HG03095 (cell line): Measurements from ENCODE around the gene KASH5.
"Not testable (repeated sequence)": the region's sequence is repeated elsewhere in the genome, so short reads cannot be mapped to it uniquely, and the experiment has no call there.

ENCODE experiments used
- ATAC-seq: cut with Tn5 transposase; IDR thresholded peaks from one replicate; pipeline ENCODE4 v1.9.1; 2021; ENCODE audit warnings: moderate library complexity; ENCODE audit not compliant: unreplicated experiment

KASH5 gene

DNA sequence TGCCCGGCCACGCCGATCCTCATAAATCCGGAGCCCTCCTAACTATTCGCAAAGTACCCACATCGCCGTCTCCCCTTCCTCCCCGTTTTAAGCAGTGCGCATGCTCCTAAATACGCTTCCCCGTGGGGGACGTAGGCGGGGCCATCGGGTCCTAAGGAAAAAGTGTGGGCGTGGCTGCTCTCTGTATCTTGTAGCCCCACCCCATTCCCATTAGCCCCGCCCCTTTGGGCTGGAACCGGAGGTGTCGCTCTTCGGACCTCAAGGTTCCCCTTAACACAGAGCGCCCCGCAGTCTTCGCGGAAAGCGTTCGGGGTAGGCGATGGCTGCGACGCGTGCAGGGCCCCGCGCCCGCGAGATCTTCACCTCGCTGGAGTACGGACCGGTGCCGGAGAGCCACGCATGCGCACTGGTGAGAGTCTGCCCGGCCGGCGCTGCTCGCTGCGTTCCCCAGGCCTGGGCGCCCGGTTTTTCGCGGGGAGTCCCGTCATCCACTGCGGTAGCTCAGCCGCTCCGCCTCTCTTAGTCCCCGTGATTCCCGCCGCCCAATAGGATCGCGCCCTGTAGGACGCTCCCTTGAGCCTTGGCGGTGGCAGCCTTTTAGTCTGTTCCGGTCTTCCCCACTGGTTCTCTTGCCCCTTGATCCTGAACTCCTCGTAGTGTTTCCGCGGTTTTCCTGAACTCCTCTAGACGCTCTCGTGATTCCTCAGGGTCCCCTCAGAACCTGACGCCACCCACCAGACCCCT is 65.1 kb downstream of the KASH5 start, which contains the start of gene ALDH16A1:
Gene ALDH16A1 (plus strand): TSS at position 213 of the 744 bp plus-strand sequence. CDS start 107 bp downstream, at position 320.
- peak; percentile 77 for ATAC-seq

DNA sequence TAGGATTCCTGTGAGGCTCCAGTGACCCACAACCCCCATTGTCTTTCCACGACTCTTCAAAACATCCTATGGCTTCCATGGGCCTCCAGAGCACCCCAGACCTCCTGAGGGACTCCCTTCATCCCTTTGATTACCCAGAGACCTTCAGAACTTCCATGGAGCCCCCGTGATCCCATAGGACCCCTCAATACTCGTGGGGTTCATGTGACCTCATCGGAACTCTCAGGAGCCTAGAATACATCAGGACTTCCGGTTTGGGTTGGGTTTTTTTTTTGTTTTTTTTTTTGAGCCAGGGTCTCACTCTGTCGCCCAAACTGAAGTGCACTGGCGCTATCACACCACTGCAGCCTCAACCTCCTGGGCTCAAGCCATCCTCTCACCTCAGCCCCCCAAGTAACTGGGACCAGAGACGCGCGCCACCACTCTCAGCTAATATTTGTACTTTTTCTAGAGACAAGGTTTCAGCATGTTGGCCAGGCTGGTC is 65.8 kb downstream of the KASH5 start:
- no peak for ATAC-seq

DNA sequence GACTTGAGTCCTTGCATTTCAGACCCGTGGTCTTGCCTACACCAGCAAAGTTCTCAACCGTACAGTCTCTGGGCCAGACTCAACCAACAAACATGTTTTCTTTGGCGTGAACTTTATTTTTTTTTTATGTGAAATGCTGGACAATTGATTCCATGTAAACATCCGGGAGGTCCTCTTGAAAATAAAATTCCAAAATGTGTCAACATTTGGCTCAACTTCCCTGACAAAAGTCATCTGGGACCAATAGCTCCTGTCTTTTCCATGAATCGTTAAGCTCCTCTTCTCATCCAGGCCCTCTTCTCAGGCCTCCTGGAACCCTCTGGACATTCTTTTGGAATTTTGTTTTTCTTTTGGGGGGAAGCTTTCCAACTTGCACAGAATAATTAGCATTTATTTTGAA is 67.7 kb downstream of the KASH5 start:
- ATAC-seq: no peak

DNA sequence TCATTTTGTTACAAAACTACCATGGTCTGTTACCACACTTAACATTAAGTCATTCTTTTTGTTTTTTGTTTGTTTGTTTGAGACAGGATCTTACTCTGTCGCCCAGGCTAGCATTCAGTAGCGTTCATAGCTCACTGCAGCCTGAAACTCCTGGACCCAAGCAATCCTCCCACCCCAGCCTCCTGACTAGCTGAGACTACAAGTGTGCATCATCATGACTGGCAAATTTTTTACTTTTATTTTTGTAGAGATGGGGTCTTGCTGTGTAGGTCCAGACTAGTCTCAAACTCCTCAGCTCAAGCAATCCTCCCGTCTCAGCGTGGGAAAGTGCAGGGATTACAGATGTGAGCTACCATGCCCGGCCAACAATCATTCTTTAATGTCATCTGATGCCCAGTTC is 68.3 kb downstream of the KASH5 start:
- no peak for ATAC-seq

DNA sequence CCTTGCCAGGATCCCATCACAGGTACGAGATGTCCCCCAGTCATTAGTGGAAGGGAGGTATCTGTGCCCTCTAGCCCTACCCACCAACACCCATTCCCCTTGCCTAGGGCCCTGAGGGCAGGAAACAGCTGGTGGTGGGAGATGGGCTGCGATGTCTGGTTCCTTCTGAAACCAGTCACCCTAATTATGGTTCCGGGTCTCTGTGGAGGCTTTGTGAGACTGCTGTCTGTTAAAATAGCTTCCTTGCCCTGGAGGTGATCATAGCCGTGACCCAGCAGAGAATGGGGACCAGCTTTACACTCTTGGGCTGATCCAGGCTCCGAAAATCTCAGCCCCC is 70.5 kb downstream of the KASH5 start:
- no peak for ATAC-seq

DNA sequence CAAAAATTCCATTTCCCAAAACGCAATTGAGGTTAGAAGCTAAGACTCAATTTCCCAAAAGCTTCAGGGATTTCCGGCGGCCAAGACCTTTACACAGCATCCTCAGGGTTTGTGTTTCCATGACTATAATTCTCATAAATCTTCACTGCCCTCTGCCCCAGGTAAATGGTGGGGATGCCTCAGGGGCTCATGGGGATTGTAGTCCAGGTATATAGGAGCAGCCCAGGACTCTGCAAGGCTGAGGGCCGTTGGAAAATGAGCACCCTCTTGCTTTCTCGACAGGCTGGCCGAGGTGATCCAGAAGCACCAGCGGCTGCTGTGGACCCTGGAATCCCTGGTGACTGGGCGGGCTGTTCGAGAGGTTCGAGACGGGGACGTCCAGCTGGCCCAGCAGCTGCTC is 71.3 kb downstream of the KASH5 start:
- no peak for ATAC-seq

DNA sequence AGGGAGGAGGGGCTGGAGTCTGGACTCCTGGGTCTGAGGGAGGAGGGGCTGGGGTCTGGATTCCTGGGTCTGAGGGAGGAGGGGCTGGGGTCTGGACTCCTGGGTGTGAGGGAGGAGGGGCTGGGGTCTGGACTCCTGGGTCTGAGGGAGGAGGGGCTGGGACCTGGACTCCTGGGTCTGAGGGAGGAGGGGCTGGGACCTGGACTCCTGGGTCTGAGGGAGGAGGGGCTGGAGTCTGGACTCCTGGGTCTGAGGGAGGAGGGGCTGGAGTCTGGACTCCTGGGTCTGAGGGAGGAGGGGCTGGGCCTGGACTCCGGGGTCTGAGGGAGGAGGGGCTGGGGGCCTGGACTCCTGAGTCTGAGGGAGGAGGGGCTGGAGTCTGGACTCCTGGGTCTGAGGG is 73.1 kb downstream of the KASH5 start:
- not testable (repeated sequence) for ATAC-seq

DNA sequence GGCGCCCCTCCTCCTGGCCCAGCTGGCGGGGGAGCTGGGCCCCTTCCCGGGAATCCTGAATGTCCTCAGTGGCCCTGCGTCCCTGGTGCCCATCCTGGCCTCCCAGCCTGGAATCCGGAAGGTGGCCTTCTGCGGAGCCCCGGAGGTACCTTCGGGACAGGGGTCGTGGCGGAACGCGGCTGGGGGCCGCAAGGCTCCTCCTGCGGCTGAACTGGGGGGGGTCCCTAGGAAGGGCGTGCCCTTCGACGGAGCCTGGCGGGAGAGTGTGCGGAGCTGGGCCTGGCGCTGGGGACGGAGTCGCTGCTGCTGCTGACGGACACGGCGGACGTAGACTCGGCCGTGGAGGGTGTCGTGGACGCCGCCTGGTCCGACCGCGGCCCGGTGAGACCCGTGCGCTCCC is 73.6 kb downstream of the KASH5 start:
- ATAC-seq: no peak

DNA sequence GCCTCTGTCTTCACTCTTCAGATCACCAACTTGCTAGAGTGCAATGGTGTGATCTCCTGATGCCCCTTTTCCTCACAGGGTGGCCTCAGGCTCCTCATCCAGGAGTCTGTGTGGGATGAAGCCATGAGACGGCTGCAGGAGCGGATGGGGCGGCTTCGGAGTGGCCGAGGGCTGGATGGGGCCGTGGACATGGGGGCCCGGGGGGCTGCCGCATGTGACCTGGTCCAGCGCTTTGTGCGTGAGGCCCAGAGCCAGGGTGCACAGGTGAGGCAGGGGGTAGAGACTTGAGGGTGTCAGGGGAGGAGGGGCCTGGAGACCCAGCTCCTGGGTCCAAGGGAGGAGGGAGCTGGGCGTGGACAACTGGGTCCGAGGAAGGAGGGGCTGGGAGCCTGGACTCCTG is 74.4 kb downstream of the KASH5 start:
- no peak for ATAC-seq

DNA sequence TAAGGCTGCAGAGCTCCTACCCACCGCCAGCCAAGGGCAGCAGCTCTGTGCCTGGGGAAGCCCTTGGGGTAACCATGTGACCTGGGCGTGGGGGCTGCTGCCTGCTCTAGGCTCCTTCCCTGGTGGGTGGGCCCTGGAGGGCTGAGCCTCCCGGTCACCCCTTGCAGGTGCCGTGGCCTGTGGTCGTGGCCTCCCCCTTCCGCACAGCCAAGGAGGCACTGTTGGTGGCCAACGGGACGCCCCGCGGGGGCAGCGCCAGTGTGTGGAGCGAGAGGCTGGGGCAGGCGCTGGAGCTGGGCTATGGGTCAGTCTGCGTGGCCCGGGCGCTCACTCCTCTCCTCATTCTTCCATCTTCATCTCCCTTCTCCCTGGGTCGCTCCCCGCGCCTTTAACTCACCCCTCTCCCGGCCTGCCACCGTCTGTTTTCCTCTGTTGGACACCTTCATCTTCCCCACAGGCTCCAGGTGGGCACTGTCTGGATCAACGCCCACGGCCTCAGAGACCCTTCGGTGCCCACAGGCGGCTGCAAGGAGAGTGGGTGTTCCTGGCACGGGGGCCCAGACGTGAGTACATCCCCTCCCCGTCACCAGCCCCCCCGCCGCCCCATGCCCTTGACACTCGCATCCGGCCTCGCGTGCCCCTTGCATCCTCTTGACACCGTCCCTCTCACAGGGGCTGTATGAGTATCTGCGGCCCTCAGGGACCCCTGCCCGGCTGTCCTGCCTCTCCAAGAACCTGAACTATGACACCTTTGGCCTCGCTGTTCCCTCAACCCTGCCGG is 76.1 kb downstream of the KASH5 start:
- ATAC-seq: no peak

DNA sequence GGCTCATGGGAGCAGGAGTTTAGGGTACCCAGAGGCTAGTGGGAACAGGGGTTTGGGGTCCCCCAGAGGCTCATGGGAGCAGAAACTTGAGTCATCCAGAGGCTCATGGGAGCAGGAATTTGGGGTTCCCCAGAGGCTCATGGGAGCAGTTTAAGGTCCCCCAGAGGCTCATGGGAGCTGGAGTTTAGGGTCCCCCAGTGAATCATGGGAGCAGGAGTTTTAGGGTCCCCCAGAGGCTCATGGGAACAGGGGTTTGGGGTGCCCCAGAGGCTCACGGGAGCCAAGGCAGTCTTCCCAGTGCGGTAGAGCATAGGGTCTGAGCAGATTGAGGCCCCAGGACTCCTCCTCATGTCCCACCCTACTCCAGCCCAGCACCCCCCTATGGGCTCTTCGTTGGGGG is 77.3 kb downstream of the KASH5 start:
- no peak for ATAC-seq
